ENCODE data around the gene HDAC3. TPM values are rescaled to one million over a fixed set of nuclear protein-coding genes. Genes with fewer than 3 reads are reported as not detected.

HDAC3 gene
- total RNA-seq, 1 experiment from 2014 or later: 88.4 TPM

DNA sequence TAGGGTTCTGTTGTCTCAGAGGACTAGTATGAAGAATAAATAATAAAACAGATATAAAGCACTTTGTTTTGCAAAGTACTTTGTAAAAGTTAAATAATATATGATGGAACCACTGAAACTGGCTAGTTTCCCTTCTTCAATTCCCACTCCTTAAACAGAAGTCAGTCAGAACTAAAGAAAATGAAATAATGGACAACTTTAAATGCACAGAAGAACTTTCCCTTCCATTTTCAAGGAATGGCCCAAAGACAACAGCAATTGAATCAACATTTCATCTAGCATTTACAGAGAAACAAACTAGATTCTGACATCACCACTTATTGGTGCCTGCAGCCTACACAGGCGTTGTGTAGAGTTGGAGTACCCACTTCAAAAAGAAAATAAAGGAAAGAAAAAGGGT lies 34.0 kb downstream of the HDAC3 start:
- DNase-seq (ENCODE audit: low read depth): no peak

DNA sequence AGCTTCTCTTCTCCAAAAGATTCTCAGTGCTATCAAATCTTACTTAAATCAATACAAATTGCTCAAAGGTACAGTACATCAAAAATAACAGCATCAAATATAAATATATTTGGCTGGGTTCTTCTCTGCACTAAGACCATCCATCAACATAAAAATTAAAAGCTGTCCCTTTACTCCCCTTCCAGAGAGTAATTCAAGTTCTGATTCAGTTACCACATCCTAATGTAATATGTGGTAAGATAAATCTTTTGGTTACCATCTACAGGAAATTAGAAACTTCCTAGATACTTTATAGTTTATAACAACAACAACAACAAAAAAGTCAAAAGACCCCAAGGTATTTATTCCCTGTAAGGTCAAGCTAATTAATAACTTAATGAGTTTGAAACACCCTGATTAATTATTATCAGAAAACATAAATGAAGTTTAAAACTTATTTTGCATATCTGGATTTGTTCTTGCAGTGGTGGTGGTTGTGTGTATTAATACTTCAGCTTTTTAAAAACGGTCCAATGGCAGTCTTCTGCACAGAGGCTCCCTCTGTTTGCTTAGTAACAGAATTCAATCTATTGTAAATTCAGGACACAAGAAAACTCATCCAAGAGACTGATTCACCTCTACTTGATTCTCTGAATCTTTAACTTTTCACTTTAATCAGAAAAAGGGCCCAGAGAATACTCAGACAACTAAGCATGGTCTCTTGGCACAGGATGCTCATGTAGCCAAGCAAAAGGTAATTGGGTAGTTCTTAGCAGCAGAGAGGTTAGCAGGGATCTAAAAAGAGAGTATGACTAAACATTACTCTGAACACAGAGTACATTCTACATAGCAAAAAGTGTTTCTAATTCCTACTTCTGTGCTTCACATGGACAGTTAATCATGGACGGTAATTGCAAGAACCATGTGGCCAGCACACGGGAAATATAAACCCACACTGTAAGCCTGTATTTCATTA lies 38.0 kb downstream of the HDAC3 start:
- peak; percentile 21 for DNase-seq (ENCODE audit: low read depth)

- no peak for DNase-seq (ENCODE audit: low read depth)
Observed at GRCh38 chr5:141597814-141598213, 38.8 kb downstream of the HDAC3 start.

DNA sequence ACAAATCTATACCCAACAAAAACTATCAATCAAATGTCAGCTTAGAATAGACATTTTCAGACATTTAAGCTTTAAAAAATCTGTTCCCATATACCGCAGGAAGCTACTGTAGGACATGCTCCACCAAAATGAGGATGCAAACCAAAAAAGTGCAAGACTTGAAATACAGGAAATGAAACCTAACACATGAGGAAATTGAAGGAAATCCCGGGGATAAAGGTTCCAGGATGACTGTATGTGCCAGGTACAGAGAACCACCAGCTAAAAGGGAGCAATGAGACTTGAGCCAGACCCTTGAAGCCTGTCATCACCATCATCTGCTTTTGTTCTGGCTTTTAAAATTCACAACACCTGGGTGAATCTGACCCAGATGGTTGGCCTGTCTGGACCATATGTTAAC lies 39.3 kb downstream of the HDAC3 start:
- DNase-seq (ENCODE audit: low read depth): no peak

- DNase-seq (ENCODE audit: low read depth): no peak
Observed at GRCh38 chr5:141596867-141597266, 39.8 kb downstream of the HDAC3 start.

DNA sequence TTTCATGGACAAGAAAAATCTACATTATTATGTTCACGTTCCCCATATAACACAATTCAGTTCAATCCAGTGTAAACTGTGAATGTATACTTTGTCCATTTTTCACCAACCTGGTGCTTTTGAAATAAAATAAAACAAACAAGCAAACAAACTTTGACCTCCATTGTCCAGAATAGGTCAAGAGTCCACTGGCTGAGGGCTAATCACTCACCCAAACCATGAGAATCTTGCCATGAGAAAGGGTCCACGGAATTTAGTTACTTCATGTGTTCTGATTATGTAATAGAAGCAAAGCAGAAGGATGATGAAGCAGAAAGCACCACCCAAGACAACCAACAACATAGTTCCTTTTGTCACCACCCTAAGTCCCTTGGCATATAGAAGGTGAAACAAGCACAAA lies 46.5 kb downstream of the HDAC3 start:
- no peak for DNase-seq (ENCODE audit: low read depth)

DNA sequence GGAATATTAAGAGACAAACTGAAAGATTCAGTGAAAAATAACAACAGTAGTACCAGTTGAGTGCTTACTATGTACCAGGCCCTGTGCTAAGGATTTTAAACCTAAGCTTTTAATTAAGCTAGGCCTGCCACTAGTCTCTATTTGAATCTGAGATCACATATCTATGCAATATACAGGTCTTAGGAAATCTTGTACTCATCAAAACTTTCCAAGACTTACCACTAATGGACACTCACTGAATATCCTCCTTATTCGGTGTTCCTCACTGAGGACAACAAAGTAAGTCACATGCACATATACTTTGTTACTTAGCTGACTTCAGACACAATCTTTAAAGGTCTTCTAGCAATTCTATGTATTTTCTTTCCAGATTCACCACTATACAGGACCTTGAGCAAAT lies 50.4 kb downstream of the HDAC3 start:
- DNase-seq (ENCODE audit: low read depth): no peak

- DNase-seq (ENCODE audit: low read depth): no peak
Observed at GRCh38 chr5:141585594-141585993, 51.1 kb downstream of the HDAC3 start.

DNA sequence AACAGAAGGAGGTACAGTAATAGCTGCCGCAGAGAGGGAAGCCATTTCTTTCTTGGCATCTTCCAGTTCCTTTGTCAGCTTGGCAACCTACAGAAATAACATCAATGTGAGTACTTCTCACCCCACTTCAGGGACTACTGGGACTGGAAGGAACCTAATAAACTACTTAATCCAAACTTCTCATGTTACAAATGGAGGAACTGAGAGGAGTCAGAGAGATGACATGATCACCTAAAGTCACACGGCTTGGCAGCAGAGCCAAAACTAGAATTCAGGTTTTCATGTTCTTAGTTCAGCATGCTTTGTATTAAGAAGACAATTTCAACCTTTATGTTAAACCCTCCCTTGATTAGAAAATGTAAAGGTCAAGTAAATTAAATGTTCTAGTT lies 62.5 kb downstream of the HDAC3 start:
- no peak for DNase-seq (ENCODE audit: low read depth)

DNA sequence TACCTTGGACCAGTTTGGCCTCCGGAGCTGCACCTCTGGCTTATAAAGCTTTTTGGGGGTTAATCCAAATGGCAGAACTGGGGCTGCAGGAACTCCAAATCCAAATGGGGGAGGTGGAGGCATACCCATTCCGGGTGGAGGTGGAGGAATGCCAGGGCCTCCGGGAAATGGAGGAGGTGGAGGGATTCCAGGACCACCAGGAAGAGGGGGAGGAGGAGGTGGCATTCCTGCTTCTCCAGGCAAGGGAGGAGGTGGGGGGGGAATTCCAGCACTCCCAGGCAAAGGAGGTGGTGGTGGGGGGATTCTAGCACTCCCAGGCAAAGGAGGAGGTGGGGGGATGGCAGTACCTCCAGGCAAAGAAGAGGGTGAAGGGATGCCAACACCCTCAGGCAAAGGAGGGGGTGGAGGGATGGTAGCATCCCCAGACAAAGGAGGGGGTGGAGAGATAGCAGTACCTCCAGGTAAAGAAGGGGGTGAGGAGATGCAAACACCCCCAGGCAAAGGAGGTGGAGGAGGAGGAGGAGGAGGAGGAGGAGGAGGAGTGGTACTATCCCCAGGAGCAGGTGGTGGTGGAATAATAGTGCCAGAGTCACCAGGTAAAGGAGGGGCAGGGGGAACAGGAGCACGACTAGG lies 63.0 kb downstream of the HDAC3 start:
- DNase-seq (ENCODE audit: low read depth): no peak

Other genes with a start within 250 kb of the HDAC3 start
- not detected in 2 replicates for gene PCDHGB4, start 249.2 kb downstream of the HDAC3 start, total RNA-seq (2014; rRNA removed; shearing (Covaris generic))
- 0.07 TPM in 1 of 2 replicates, not detected in the other for gene PCDHGA8, start 244.2 kb downstream of the HDAC3 start, total RNA-seq (2014; rRNA removed; shearing (Covaris generic))
- gene PCDHGB5, start 238.9 kb downstream of the HDAC3 start, total RNA-seq (2014; rRNA removed; shearing (Covaris generic)): not detected in 2 replicates
- gene PCDHGA9, start 234.1 kb downstream of the HDAC3 start, total RNA-seq (2014; rRNA removed; shearing (Covaris generic)): 0.02 and 0.17 TPM in 2 replicates
- gene PCDHGB6, start 228.8 kb downstream of the HDAC3 start, total RNA-seq (2014; rRNA removed; shearing (Covaris generic)): 0.02 TPM in 1 of 2 replicates, not detected in the other
- gene PCDHGA10, start 223.9 kb downstream of the HDAC3 start, total RNA-seq (2014; rRNA removed; shearing (Covaris generic)): 0.71 and 0.89 TPM in 2 replicates
- 7.1 and 7.7 TPM in 2 replicates for gene PCDHGB7, start 219.2 kb downstream of the HDAC3 start, total RNA-seq (2014; rRNA removed; shearing (Covaris generic))
- 0.05 TPM in 1 of 2 replicates, not detected in the other for gene PCDHGA11, start 215.8 kb downstream of the HDAC3 start, total RNA-seq (2014; rRNA removed; shearing (Covaris generic))
- gene PCDHGA12, start 206.3 kb downstream of the HDAC3 start, total RNA-seq (2014; rRNA removed; shearing (Covaris generic)): 0.39 TPM in 1 of 2 replicates, not detected in the other
- 41.3 and 88.4 TPM in 2 replicates for gene PCDHGC3, start 160.9 kb downstream of the HDAC3 start, total RNA-seq (2014; rRNA removed; shearing (Covaris generic))
- 0.25 and 0.69 TPM in 2 replicates for gene PCDHGC4, start 151.8 kb downstream of the HDAC3 start, total RNA-seq (2014; rRNA removed; shearing (Covaris generic))
- 2.0 and 2.2 TPM in 2 replicates for gene PCDHGC5, start 147.8 kb downstream of the HDAC3 start, total RNA-seq (2014; rRNA removed; shearing (Covaris generic))
- 32.8 and 77.0 TPM in 2 replicates for gene DIAPH1, start 17.8 kb downstream of the HDAC3 start, total RNA-seq (2014; rRNA removed; shearing (Covaris generic))
- gene RELL2, start 148 bp upstream of the HDAC3 start, total RNA-seq (2014; rRNA removed; shearing (Covaris generic)): 8.3 and 9.0 TPM in 2 replicates
- 11.0 and 18.5 TPM in 2 replicates for gene FCHSD1, start 14.6 kb upstream of the HDAC3 start, total RNA-seq (2014; rRNA removed; shearing (Covaris generic))
- 2.5 and 5.5 TPM in 2 replicates for gene ARAP3, start 45.4 kb upstream of the HDAC3 start, total RNA-seq (2014; rRNA removed; shearing (Covaris generic))
- 4.9 and 5.4 TPM in 2 replicates for gene PCDH1, start 241.6 kb upstream of the HDAC3 start, total RNA-seq (2014; rRNA removed; shearing (Covaris generic))